ENCODE results near the gene MMP15. TPM values are rescaled to one million over a fixed set of nuclear protein-coding genes. Genes with fewer than 3 reads are reported as not detected.
"Not testable (repeated sequence)": the region's sequence is repeated elsewhere in the genome, so short reads cannot be mapped to it uniquely, and the experiment has no call there.

The MMP15 gene
- total RNA-seq, 1 donor from 2014 or later = 69.9 TPM

DNA sequence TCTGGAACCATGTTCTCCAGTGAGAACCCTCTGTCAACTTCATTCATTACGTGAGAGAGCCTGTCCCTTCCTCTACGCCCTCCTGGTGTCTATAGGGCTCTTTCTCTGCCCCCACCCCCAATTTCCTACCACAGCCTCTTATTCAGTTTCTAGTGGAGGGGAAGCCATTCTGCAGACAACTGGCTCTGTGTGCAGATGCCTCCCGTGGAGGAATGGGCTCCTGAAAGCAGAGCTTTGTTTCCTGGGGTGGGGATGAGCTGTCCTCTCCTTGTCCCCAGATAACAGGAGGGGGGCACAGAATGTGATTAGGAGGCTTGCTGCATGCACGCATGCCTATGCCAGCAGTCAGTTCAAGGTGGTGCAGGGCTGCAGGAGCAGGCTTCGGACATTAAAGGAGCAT is 31.6 kb downstream of the MMP15 start:
- no peak overlapping the region for H3K27ac Mint-ChIP-seq (ENCODE audit: unreplicated experiment)
- TF ChIP-seq, protein P1, sequence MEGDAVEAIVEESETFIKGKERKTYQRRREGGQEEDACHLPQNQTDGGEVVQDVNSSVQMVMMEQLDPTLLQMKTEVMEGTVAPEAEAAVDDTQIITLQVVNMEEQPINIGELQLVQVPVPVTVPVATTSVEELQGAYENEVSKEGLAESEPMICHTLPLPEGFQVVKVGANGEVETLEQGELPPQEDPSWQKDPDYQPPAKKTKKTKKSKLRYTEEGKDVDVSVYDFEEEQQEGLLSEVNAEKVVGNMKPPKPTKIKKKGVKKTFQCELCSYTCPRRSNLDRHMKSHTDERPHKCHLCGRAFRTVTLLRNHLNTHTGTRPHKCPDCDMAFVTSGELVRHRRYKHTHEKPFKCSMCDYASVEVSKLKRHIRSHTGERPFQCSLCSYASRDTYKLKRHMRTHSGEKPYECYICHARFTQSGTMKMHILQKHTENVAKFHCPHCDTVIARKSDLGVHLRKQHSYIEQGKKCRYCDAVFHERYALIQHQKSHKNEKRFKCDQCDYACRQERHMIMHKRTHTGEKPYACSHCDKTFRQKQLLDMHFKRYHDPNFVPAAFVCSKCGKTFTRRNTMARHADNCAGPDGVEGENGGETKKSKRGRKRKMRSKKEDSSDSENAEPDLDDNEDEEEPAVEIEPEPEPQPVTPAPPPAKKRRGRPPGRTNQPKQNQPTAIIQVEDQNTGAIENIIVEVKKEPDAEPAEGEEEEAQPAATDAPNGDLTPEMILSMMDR (IDR thresholded peaks at IDR 0.05; ENCODE audit: partially characterized antibody, unreplicated experiment) = no peak
- no peaks in the 10 kb centered on the region for H3K9me3 Mint-ChIP-seq (ENCODE audit: unreplicated experiment)
- no peaks in the 10 kb centered on the region for H3K36me3 Mint-ChIP-seq (ENCODE audit: unreplicated experiment)
- no peak for DNase-seq
- no peaks in the 10 kb centered on the region for H3K4me1 Mint-ChIP-seq (ENCODE audit: low read depth, unreplicated experiment)
- H3K4me3 Mint-ChIP-seq (ENCODE audit: unreplicated experiment) = no peak overlapping the region
- no peaks in the 10 kb centered on the region for H3K27me3 Mint-ChIP-seq (ENCODE audit: unreplicated experiment)

DNA sequence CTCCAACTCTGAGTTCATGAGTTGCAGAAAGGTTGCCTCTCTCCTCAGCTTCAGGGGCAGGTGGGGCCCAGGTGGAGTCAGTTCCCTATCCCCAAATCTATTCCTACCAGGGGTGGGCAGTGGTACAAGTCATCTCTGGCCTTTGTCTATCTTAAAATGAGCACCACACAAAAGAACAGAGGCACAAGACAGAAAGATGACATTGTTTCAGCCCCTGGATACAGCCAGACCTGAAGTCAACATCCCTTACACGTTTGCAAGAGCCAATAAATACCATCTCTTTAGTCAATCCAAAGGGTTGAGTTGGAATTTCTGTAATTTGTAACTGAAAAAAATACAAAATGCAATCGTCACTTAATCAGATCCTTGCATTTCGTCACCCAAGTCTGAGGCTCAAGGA is 32.2 kb downstream of the MMP15 start:
- Mint-ChIP-seq H3K4me1 (ENCODE audit: low read depth, unreplicated experiment) (no peaks in the 10 kb centered on the region), H3K36me3 (ENCODE audit: unreplicated experiment) (no peaks in the 10 kb centered on the region), H3K27me3 (ENCODE audit: unreplicated experiment) (no peaks in the 10 kb centered on the region), H3K4me3 (ENCODE audit: unreplicated experiment) (no peak overlapping the region), H3K9me3 (ENCODE audit: unreplicated experiment) (no peaks in the 10 kb centered on the region), H3K27ac (ENCODE audit: unreplicated experiment) (no peak overlapping the region)
- TF ChIP-seq, protein P1 (IDR thresholded peaks at IDR 0.05; ENCODE audit: partially characterized antibody, unreplicated experiment) = no peak
- DNase-seq = no peak

DNA sequence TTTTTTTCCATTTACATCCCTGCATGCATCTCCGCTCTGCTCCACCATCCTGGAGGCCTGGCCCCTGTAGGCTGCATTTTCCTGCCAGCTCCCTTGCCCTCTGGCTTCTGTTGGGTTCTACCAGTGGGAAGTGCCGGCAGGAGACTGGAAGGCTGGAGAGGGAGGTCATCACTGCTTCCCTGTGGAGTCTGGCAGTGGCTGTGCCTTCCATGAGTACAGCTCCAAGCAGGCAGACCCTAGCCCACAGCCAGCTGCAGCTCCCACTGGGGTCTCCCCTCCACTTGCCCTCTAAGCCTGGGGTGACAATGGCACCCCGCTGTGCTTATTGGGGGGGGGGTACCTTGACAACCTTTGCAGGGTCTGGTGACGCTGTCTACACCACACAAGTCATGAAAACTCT is 37.3 kb downstream of the MMP15 start:
- DNase-seq = no peak
- H3K27ac Mint-ChIP-seq (ENCODE audit: unreplicated experiment) = no peak overlapping the region
- H3K4me1 Mint-ChIP-seq (ENCODE audit: low read depth, unreplicated experiment) = peaks cover 3% of the 10 kb centered on the region
- H3K27me3 Mint-ChIP-seq (ENCODE audit: unreplicated experiment) = no peaks in the 10 kb centered on the region
- TF ChIP-seq, protein P1 (IDR thresholded peaks at IDR 0.05; ENCODE audit: partially characterized antibody, unreplicated experiment) = no peak
- no peaks in the 10 kb centered on the region for H3K9me3 Mint-ChIP-seq (ENCODE audit: unreplicated experiment)
- H3K4me3 Mint-ChIP-seq (ENCODE audit: unreplicated experiment) = no peak overlapping the region
- no peaks in the 10 kb centered on the region for H3K36me3 Mint-ChIP-seq (ENCODE audit: unreplicated experiment)

DNA sequence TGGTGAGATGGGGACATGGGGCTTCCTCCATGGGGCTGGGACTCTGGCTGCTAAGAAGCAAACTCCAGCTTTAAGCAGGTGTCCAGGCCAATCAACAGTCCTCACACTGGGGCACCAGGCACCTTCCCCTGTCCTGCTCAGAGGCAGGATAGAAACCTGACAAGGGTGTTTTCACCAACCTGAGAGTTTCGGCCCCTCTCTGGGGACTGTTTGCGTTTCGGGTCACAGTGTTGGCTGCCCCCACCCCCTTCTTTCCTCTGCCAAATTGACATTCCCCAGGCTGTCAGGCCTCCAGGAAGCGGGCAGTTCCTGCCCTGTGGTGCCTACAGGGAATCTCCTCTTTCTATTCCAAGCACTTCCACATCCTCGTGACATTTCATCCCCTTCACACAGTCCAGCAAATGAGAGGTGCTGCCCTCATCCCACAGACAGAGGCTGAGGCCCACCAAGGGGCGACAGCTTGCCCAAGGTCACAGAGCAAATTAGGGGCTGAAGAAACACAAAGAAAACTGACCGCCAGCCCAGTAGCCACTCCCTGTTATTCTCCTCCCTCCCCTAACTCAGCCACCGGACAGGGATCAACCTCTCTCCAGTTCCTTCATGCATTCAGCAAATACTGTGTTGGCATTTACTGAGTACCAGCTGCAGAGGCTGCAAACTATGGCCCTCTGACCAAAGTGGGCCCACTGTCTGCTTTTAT is 38.0 kb downstream of the MMP15 start:
- no peak for DNase-seq
- no peaks in the 10 kb centered on the region for H3K27me3 Mint-ChIP-seq (ENCODE audit: unreplicated experiment)
- no peak overlapping the region for H3K4me3 Mint-ChIP-seq (ENCODE audit: unreplicated experiment)
- H3K9me3 Mint-ChIP-seq (ENCODE audit: unreplicated experiment) = no peaks in the 10 kb centered on the region
- H3K4me1 Mint-ChIP-seq (ENCODE audit: low read depth, unreplicated experiment) = peaks cover 3% of the 10 kb centered on the region
- H3K36me3 Mint-ChIP-seq (ENCODE audit: unreplicated experiment) = no peaks in the 10 kb centered on the region
- TF ChIP-seq, protein P1 (IDR thresholded peaks at IDR 0.05; ENCODE audit: partially characterized antibody, unreplicated experiment) = no peak
- peak overlapping the region; percentile 53 for H3K27ac Mint-ChIP-seq (ENCODE audit: unreplicated experiment)

DNA sequence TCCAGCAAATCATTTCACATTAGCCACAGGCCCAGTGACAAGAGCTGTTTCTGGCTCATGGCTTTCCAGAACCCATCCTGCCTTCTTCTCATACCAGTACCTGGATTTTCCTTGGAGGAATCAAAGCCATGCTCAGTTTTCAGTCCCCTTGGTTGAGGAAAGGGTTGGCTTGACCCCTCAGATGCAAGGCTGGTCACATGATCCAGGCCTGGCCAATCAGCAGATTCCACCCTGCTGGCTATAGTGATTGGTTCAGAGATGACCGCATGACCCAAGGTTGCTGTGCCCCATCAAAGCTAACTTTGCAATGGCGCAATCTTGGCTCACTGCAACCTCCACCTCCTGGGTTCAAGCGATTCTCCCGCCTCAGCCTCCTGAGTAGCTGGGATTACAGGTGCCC is 45.0 kb downstream of the MMP15 start:
- peaks cover 5% of the 10 kb centered on the region for H3K9me3 Mint-ChIP-seq (ENCODE audit: unreplicated experiment)
- TF ChIP-seq, protein P1 (IDR thresholded peaks at IDR 0.05; ENCODE audit: partially characterized antibody, unreplicated experiment) = no peak
- no peak overlapping the region for H3K27ac Mint-ChIP-seq (ENCODE audit: unreplicated experiment)
- no peak for DNase-seq
- H3K4me3 Mint-ChIP-seq (ENCODE audit: unreplicated experiment) = no peak overlapping the region
- peaks cover 4% of the 10 kb centered on the region for H3K36me3 Mint-ChIP-seq (ENCODE audit: unreplicated experiment)
- H3K4me1 Mint-ChIP-seq (ENCODE audit: low read depth, unreplicated experiment) = peaks cover 6% of the 10 kb centered on the region
- H3K27me3 Mint-ChIP-seq (ENCODE audit: unreplicated experiment) = no peaks in the 10 kb centered on the region

DNA sequence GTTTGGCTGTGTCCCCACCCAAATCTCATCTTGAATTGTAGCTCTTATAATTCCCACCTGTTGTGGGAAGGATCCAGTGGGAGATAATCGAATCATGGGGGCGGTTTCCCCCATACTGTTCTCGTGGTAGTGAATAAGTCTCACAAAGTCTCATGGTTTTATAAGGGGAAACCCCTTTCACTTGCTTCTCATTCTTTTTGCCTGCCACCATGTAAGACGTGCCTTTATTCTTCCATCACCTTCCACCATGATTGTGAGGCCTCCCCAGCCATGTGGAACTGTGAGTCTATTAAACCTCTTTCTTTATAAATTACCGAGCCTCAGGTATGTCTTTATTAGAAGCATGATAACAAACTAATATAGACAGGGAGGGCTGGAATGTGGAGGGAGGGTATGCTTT is 46.6 kb downstream of the MMP15 start:
- not testable (repeated sequence) for H3K27ac Mint-ChIP-seq (ENCODE audit: unreplicated experiment); DNase-seq; H3K4me1 Mint-ChIP-seq (ENCODE audit: low read depth, unreplicated experiment); H3K27me3 Mint-ChIP-seq (ENCODE audit: unreplicated experiment); H3K36me3 Mint-ChIP-seq (ENCODE audit: unreplicated experiment); H3K9me3 Mint-ChIP-seq (ENCODE audit: unreplicated experiment); H3K4me3 Mint-ChIP-seq (ENCODE audit: unreplicated experiment)

DNA sequence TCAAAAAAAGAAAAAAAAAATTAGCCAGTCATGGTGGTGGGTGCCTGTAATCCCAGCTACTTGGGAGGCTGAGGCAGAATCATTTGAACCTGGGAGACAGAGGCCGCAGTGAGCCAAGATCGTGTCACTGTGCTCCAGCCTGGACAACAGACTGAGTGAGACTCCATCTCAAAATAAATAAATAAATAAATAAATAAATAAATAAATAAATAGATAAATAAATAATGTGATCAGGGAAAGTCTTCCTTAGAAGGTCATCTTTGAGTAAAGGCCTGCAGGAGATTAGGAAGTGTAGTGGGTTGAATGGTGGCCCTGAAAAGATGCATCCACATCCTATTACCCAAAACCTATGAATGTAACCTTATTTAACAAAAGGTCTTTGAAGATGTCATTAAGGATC is 47.5 kb downstream of the MMP15 start:
- not testable (repeated sequence) for H3K27ac Mint-ChIP-seq (ENCODE audit: unreplicated experiment); H3K36me3 Mint-ChIP-seq (ENCODE audit: unreplicated experiment); H3K4me3 Mint-ChIP-seq (ENCODE audit: unreplicated experiment); DNase-seq; H3K27me3 Mint-ChIP-seq (ENCODE audit: unreplicated experiment); H3K4me1 Mint-ChIP-seq (ENCODE audit: low read depth, unreplicated experiment); H3K9me3 Mint-ChIP-seq (ENCODE audit: unreplicated experiment)

All from glutamatergic neuron (in vitro differentiated cells).